Measurements from ENCODE around the gene PRLH. TPM values are rescaled to one million over a fixed set of nuclear protein-coding genes. Genes with fewer than 3 reads are reported as not detected.
"Not testable (repeated sequence)": the region's sequence is repeated elsewhere in the genome, so short reads cannot be mapped to it uniquely, and the experiment has no call there.

The PRLH gene
- polyA plus RNA-seq, 2 of the 4 experiments (the other 2 are of a cell fraction): not detected

- CTCF ChIA-PET: interaction anchor here (0.8 kb wide), 1 partner anchor 151 kb away, joined by 3 read pairs; no protein-coding TSS in a partner anchor
These were observed 27.4 kb downstream of the PRLH start for GRCh38 chr2:237593596-237594320.

GRCh38 chr2:237594514-237594871 is 28.1 kb downstream of the PRLH start:
- POLR2A ChIA-PET: no interaction called here
- TF ChIP-seq KDM1A (IDR thresholded peaks at IDR 0.05; ENCODE audit: low read depth): no peak
- TF ChIP-seq KDM5A (IDR thresholded peaks at IDR 0.05): no peak
- TF ChIP-seq MAX (IDR thresholded peaks at IDR 0.05): no peak
- no peak for TF ChIP-seq ZC3H11A (IDR thresholded peaks at IDR 0.05)
- no peak for TF ChIP-seq CTCF (IDR thresholded peaks at IDR 0.05)
- TF ChIP-seq RFX5 (IDR thresholded peaks at IDR 0.05): no peak
- no peak for TF ChIP-seq HES2 (IDR thresholded peaks at IDR 0.05)
- no peak for TF ChIP-seq EHF (CRISPR knock-in tag; IDR thresholded peaks at IDR 0.05)
- TF ChIP-seq FOSB (CRISPR knock-in tag; IDR thresholded peaks at IDR 0.05): no peak
- no peak for TF ChIP-seq JUN (IDR thresholded peaks at IDR 0.05)
- TF ChIP-seq CBX2 (IDR thresholded peaks at IDR 0.05; ENCODE audit: borderline replicate concordance, low read depth): no peak
- TF ChIP-seq FOXS1 (CRISPR knock-in tag; IDR thresholded peaks at IDR 0.05): no peak
- no peak for TF ChIP-seq ZNF302 (CRISPR knock-in tag; IDR thresholded peaks at IDR 0.05)
- TF ChIP-seq PBX3 (IDR thresholded peaks at IDR 0.05): no peak
- TF ChIP-seq TFCP2L1 (CRISPR knock-in tag; IDR thresholded peaks at IDR 0.05): no peak
- no peak for TF ChIP-seq NFE2L2 (conservative IDR thresholded peaks at IDR 0.05; ENCODE audit: low read length)
- no peak for TF ChIP-seq CHD2 (IDR thresholded peaks at IDR 0.05; ENCODE audit: low read length, partially characterized antibody)
- TF ChIP-seq NPAS2 (CRISPR knock-in tag; IDR thresholded peaks at IDR 0.05; ENCODE audit: borderline replicate concordance): no peak
- TF ChIP-seq HOXB5 (CRISPR knock-in tag; IDR thresholded peaks at IDR 0.05): no peak
- no peak for TF ChIP-seq MYC (IDR thresholded peaks at IDR 0.05; ENCODE audit: borderline replicate concordance, low read length)
- no peak for ATAC-seq
- H3K4me3 ChIP-seq: no peak overlapping the region
- peaks cover 32% of the 10 kb centered on the region for H3K4me1 ChIP-seq
- peak overlapping the region; percentile 20 for H3K4me2 ChIP-seq
- WGBS (ENCODE audit: missing lambda C conversion rate): 66% methylated on average over 5 of the region's 5 CpGs
- no peaks in the 10 kb centered on the region for H3K9me3 ChIP-seq
- no peak for DNase-seq (ENCODE audit: low read depth in 1 of 2, low spot score in 1 of 2)
- H3K27ac ChIP-seq: peak overlapping the region in 1 of 2 experiments; percentile 62; a peak in 3 of 6 replicates
- no peak for FAIRE-seq
- CTCF ChIA-PET: no interaction called here

More at GRCh38 chr2:237593596-237594320, 27.4 kb downstream of the PRLH start:
- Histone ChIP-seq H3K4me3 (no peak overlapping the region), H3K4me2 (no peak overlapping the region), H3K27ac (peak overlapping the region in 1 of 2 experiments; percentile 62; a peak in 1 of 6 replicates), H3K4me1 (peaks cover 32% of the 10 kb centered on the region), H3K9me3 (no peaks in the 10 kb centered on the region)
- WGBS (ENCODE audit: missing lambda C conversion rate): 90% methylated on average over 11 of the region's 17 CpGs
- no peak for DNase-seq (ENCODE audit: low read depth in 1 of 2, low spot score in 1 of 2)
- TF ChIP-seq CBX2 (IDR thresholded peaks at IDR 0.05; ENCODE audit: borderline replicate concordance, low read depth): no peak
- no peak for TF ChIP-seq GATA3 (IDR thresholded peaks at IDR 0.05; ENCODE audit: borderline replicate concordance)
- no peak for TF ChIP-seq NPAS2 (CRISPR knock-in tag; IDR thresholded peaks at IDR 0.05; ENCODE audit: borderline replicate concordance)
- TF ChIP-seq MAZ (IDR thresholded peaks at IDR 0.05; ENCODE audit: borderline replicate concordance, low read depth, low read length): no peak
- TF ChIP-seq JUN (IDR thresholded peaks at IDR 0.05): no peak
- no peak for TF ChIP-seq NFE2L2 (conservative IDR thresholded peaks at IDR 0.05; ENCODE audit: low read length)
- no peak for TF ChIP-seq MAX (IDR thresholded peaks at IDR 0.05)
- TF ChIP-seq JUNB (IDR thresholded peaks at IDR 0.05): no peak
- no peak for TF ChIP-seq USF2 (IDR thresholded peaks at IDR 0.05)
- no peak for TF ChIP-seq NR3C1 (IDR thresholded peaks at IDR 0.05)
- FAIRE-seq: no peak
- no peak for ATAC-seq
- POLR2A ChIA-PET: interaction anchor here (1.2 kb wide), 1 partner anchor 12 kb away, joined by 3 read pairs; no protein-coding TSS in a partner anchor

- H3K27ac ChIP-seq: peak overlapping the region in 1 of 2 experiments; percentile 4; a peak in 1 of 6 replicates
- DNase-seq (ENCODE audit: low read depth in 1 of 2, low spot score in 1 of 2); FAIRE-seq; POLR2A ChIA-PET; ATAC-seq; H3K4me2 ChIP-seq; H3K9me3 ChIP-seq; H3K4me3 ChIP-seq: not testable (repeated sequence)
- H3K4me1 ChIP-seq: peaks cover 18% of the 10 kb centered on the region
- WGBS (ENCODE audit: missing lambda C conversion rate): 91% methylated on average over 5 of the region's 5 CpGs
- CTCF ChIA-PET: interaction anchor here (0.8 kb wide), 1 partner anchor 24 kb away, joined by 3 read pairs; no protein-coding TSS in a partner anchor
These were observed 29.6 kb downstream of the PRLH start for GRCh38 chr2:237595829-237596519.

All from A549 (cell line).